ENCODE results near the gene USP14. TPM values are rescaled to one million over a fixed set of nuclear protein-coding genes. Genes with fewer than 3 reads are reported as not detected.

Gene USP14
- polyA plus RNA-seq, 2 of the 4 experiments (the other 2 are of a cell fraction), result 50.6 to 83.9 TPM

DNA sequence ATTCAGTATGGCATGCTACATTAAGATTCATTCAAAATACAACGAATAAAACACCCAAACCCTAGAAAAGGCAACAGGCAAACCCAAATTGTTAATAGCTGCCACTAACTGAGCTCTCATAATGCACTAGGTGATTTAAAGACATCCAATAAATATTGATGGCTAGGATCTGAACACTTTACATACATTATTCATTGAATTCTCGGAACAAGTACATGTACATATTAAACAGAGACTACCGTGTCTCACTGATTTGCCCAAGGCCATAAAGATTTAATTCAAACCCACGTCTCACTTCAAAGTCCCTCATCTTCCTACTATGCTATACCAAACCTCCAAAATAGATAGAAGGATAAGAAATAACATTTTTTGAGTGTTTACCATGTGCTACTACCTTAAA is 67.4 kb downstream of the USP14 start:
- no peak for DNase-seq (ENCODE audit: low read depth in 1 of 2, low spot score in 1 of 2)
- TF ChIP-seq RARB (CRISPR knock-in tag; IDR thresholded peaks at IDR 0.05), result no peak
- no peak for TF ChIP-seq PHF8 (IDR thresholded peaks at IDR 0.05; ENCODE audit: borderline replicate concordance, low read depth)
- TF ChIP-seq ESRRA (IDR thresholded peaks at IDR 0.05; ENCODE audit: borderline replicate concordance, low read length), result no peak
- TF ChIP-seq, protein P1, sequence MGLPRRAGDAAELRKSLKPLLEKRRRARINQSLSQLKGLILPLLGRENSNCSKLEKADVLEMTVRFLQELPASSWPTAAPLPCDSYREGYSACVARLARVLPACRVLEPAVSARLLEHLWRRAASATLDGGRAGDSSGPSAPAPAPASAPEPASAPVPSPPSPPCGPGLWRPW (IDR thresholded peaks at IDR 0.05), result no peak
- no peak for TF ChIP-seq SREBF2 (IDR thresholded peaks at IDR 0.05)
- no peak for TF ChIP-seq RFX5 (IDR thresholded peaks at IDR 0.05)
- TF ChIP-seq, protein P2, sequence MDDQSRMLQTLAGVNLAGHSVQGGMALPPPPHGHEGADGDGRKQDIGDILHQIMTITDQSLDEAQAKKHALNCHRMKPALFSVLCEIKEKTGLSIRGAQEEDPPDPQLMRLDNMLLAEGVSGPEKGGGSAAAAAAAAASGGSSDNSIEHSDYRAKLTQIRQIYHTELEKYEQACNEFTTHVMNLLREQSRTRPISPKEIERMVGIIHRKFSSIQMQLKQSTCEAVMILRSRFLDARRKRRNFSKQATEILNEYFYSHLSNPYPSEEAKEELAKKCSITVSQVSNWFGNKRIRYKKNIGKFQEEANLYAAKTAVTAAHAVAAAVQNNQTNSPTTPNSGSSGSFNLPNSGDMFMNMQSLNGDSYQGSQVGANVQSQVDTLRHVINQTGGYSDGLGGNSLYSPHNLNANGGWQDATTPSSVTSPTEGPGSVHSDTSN (IDR thresholded peaks at IDR 0.05), result no peak
- TF ChIP-seq ZC3H11A (IDR thresholded peaks at IDR 0.05), result no peak
- TF ChIP-seq MAX (IDR thresholded peaks at IDR 0.05), result no peak
- no peak for TF ChIP-seq RNF2 (IDR thresholded peaks at IDR 0.05; ENCODE audit: borderline replicate concordance, low read depth)
- no peak for TF ChIP-seq JUNB (IDR thresholded peaks at IDR 0.05)
- TF ChIP-seq ATOH8 (CRISPR knock-in tag; IDR thresholded peaks at IDR 0.05; ENCODE audit: low read depth), result no peak
- TF ChIP-seq HEYL (CRISPR knock-in tag; IDR thresholded peaks at IDR 0.05), result no peak
- TF ChIP-seq CHD2 (IDR thresholded peaks at IDR 0.05; ENCODE audit: low read length, partially characterized antibody), result no peak
- no peak for TF ChIP-seq CHD4 (IDR thresholded peaks at IDR 0.05; ENCODE audit: borderline replicate concordance)
- TF ChIP-seq, protein P3, sequence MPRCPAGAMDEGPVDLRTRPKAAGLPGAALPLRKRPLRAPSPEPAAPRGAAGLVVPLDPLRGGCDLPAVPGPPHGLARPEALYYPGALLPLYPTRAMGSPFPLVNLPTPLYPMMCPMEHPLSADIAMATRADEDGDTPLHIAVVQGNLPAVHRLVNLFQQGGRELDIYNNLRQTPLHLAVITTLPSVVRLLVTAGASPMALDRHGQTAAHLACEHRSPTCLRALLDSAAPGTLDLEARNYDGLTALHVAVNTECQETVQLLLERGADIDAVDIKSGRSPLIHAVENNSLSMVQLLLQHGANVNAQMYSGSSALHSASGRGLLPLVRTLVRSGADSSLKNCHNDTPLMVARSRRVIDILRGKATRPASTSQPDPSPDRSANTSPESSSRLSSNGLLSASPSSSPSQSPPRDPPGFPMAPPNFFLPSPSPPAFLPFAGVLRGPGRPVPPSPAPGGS (IDR thresholded peaks at IDR 0.05), result no peak
- TF ChIP-seq MAFK (IDR thresholded peaks at IDR 0.05; ENCODE audit: partially characterized antibody), result no peak
- no peak for TF ChIP-seq REST (IDR thresholded peaks at IDR 0.05)
- no peak for TF ChIP-seq USF2 (IDR thresholded peaks at IDR 0.05)
- no peak for TF ChIP-seq RAD21 (conservative IDR thresholded peaks at IDR 0.05 in 1 of 2, IDR thresholded peaks at IDR 0.05 in 1 of 2)
- H3K4me1 ChIP-seq, result no peaks in the 10 kb centered on the region
- H3K27ac ChIP-seq, result no peak overlapping the region
- FAIRE-seq, result no peak
- no peak overlapping the region for H3K4me2 ChIP-seq
- no peak for ATAC-seq
- no peaks in the 10 kb centered on the region for H3K9me3 ChIP-seq
- CTCF ChIA-PET, result interaction anchor here (0.7 kb wide), 1 partner anchor 17 kb away, joined by 3 read pairs; no protein-coding TSS in a partner anchor
- 89% methylated on average over 4 of the region's 4 CpGs for WGBS (ENCODE audit: missing lambda C conversion rate)
- POLR2A ChIA-PET, result no interaction called here
- no peak overlapping the region for H3K4me3 ChIP-seq
